Omental fat pad (tissue), 4 donors: ENCODE measurements around the gene KCNMB4. TPM values are rescaled to one million over a fixed set of nuclear protein-coding genes. Genes with fewer than 3 reads are reported as not detected.

Experiments
- ATAC-seq: fragments of 150-250 bp; one replicate; pipeline ENCODE4 v1.9.1; 2016; ENCODE audit warnings: mild to moderate bottlenecking, moderate library complexity; ENCODE audit not compliant: low FRiP score
- DNase-seq: peaks from one replicate; pipeline ENCODE4 v3.0.0-alpha.2; 2019; ENCODE audit warnings: low spot score
- total RNA-seq, 4 donors: library from RNA; depleted of rRNA; stranded (reverse); fragments of >200 nt; gene quantifications; one replicate each; pipeline ENCODE4 v1.1.0, GENCODE V29; 2016
- TF ChIP-seq, protein P1 (sequence below), 3 donors: fragments of 450-650 bp; IDR thresholded peaks; one replicate each; pipeline ENCODE4 v1.5.1; 2016 to 2017; ENCODE audit warnings: antibody characterized with exemption in 3 of 3, mild to moderate bottlenecking in 3 of 3, moderate library complexity in 2 of 3

The KCNMB4 gene
- total RNA-seq, 4 donors from 2014 or later = 1.3 to 4.4 (median 2.1) TPM

DNA sequence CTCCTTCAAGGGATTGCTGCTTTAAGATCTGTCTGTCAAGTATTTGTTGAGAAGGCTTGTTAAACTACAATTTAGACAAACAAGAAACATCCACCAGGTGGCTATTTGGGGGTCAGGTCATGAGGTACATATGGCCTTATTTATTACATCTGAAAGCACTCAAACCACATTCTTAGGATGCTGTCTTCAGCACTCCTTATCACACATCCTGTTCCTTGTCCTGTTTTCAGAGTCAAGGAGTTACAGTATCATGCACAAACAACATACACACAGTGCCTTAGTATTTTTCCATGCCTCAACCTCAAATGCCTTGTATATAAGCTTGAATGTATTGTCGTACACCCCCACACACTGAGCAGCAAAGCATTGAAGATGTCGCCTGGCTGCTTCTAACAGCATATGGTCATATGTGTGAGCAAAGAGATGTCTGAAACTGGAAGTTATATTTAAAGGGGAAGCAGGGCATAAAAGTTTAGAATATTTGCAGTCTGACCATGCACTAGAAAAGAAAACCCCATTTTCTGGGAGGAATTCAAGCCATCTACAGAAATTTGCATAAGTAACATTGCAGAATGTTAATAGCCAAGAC, 83.8 kb downstream of the KCNMB4 start:
- TF ChIP-seq, protein P1, sequence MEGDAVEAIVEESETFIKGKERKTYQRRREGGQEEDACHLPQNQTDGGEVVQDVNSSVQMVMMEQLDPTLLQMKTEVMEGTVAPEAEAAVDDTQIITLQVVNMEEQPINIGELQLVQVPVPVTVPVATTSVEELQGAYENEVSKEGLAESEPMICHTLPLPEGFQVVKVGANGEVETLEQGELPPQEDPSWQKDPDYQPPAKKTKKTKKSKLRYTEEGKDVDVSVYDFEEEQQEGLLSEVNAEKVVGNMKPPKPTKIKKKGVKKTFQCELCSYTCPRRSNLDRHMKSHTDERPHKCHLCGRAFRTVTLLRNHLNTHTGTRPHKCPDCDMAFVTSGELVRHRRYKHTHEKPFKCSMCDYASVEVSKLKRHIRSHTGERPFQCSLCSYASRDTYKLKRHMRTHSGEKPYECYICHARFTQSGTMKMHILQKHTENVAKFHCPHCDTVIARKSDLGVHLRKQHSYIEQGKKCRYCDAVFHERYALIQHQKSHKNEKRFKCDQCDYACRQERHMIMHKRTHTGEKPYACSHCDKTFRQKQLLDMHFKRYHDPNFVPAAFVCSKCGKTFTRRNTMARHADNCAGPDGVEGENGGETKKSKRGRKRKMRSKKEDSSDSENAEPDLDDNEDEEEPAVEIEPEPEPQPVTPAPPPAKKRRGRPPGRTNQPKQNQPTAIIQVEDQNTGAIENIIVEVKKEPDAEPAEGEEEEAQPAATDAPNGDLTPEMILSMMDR (IDR thresholded peaks at IDR 0.05) = no peak
- DNase-seq (no peak), ATAC-seq (no peak)

GRCh38 chr12:70451528-70451927, 85.4 kb downstream of the KCNMB4 start:
- TF ChIP-seq, protein P1 (IDR thresholded peaks at IDR 0.05) = no peak
- DNase-seq (no peak), ATAC-seq (no peak)

DNA sequence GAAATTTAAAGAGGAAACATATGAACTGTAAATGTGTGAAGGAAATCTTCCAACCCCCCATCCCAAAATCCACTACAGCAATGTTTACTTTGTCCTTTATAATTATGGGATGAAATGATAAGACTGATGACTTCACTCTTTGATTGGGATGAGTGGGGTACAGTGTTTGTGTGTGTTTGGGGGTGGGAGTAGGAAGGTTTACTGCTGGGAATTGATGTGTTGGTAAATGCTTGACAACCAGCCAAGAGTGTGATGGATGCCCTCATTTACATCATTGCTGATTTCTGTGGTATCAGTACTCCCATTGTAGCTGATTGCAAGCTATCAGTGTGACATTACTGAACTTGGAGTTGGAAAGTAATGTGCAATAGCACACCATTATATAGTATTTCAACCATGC, 90.9 kb downstream of the KCNMB4 start:
- no peak for DNase-seq
- TF ChIP-seq, protein P1 (IDR thresholded peaks at IDR 0.05) = no peak
- no peak for ATAC-seq

- TF ChIP-seq, protein P1 (IDR thresholded peaks at IDR 0.05) = no peak
- ATAC-seq (no peak), DNase-seq (no peak)
Measured at GRCh38 chr12:70459786-70460185, 93.7 kb downstream of the KCNMB4 start.

GRCh38 chr12:70463997-70464396, 97.9 kb downstream of the KCNMB4 start:
- TF ChIP-seq, protein P1 (IDR thresholded peaks at IDR 0.05) = no peak
- DNase-seq (no peak), ATAC-seq (no peak)

GRCh38 chr12:70466753-70467152, 100.7 kb downstream of the KCNMB4 start:
- ATAC-seq (no peak), DNase-seq (no peak)
- TF ChIP-seq, protein P1 (IDR thresholded peaks at IDR 0.05) = no peak

- TF ChIP-seq, protein P1 (IDR thresholded peaks at IDR 0.05) = no peak
- ATAC-seq = no peak
- no peak for DNase-seq
Measured at GRCh38 chr12:70467476-70467875, 101.4 kb downstream of the KCNMB4 start.
